DND-41 (cell line): ENCODE results near the gene PXK.

Experiments used
- EZH2 ChIP-seq: IDR thresholded peaks from 3 replicates; pipeline ENCODE4 v1.6.1; 2012; ENCODE audit warnings: borderline replicate concordance, low read depth, mild to moderate bottlenecking, moderate library complexity, low read length, inconsistent platforms; ENCODE audit not compliant: severe bottlenecking
- TF ChIP-seq, protein P1 (sequence below): IDR thresholded peaks from 2 replicates; pipeline ENCODE4 v1.5.1; 2012; ENCODE audit warnings: borderline replicate concordance, low read length, moderate library complexity, mild to moderate bottlenecking; ENCODE audit not compliant: poor library complexity, severe bottlenecking; ENCODE audit errors: extremely low read depth

DNA sequence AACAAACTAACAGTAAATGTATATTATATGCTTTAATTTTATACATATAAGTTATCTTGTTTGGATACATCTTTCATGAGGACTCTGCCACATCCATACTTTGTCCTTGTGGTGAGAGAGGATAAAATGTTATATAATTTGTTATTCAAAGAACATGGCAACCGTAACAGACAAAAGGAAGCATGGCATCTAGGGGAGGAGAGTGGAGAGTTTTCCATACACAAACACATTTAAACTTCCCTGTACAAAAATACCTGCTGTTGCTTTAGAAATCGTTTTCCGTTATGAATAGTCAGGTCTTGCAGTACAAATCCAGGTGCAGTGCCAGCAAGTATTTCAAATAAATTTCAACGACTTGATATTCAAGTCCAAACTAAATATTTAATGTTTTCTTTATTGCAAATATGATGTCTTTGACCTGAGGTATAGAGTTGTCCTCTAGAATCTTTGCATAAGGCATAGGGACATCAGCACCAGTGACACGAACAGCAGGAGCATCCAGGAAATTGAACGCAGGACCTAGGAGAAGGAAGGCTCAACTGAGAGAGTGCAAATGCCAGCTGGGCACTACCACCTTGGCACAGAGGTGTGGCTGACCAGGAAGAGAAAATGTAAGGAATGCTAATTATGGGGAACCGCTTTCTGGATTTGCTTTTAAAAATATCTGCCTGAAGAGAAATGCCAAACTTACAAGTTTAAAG lies 95.1 kb downstream of the PXK start:
- TF ChIP-seq, protein P1, sequence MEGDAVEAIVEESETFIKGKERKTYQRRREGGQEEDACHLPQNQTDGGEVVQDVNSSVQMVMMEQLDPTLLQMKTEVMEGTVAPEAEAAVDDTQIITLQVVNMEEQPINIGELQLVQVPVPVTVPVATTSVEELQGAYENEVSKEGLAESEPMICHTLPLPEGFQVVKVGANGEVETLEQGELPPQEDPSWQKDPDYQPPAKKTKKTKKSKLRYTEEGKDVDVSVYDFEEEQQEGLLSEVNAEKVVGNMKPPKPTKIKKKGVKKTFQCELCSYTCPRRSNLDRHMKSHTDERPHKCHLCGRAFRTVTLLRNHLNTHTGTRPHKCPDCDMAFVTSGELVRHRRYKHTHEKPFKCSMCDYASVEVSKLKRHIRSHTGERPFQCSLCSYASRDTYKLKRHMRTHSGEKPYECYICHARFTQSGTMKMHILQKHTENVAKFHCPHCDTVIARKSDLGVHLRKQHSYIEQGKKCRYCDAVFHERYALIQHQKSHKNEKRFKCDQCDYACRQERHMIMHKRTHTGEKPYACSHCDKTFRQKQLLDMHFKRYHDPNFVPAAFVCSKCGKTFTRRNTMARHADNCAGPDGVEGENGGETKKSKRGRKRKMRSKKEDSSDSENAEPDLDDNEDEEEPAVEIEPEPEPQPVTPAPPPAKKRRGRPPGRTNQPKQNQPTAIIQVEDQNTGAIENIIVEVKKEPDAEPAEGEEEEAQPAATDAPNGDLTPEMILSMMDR = no peak
- no peak for TF ChIP-seq EZH2
